Measurements from ENCODE around the gene HNRNPAB.

HNRNPAB gene

GRCh38 chr5:178198706-178199105 is 5.6 kb upstream of the HNRNPAB start:
- Histone ChIP-seq H3K36me3 (ENCODE audit: control insufficient read depth, insufficient read depth, low read length) (no peaks in the 10 kb centered on the region), H3K4ac (ENCODE audit: low read depth, low read length) (no peak overlapping the region), H2BK15ac (replicated peaks; ENCODE audit: low read depth) (no peak overlapping the region), H3K79me2 (ENCODE audit: control insufficient read depth, insufficient read depth, low read length) (no peaks in the 10 kb centered on the region), H3K27me3 (ENCODE audit: insufficient read depth, low read length, poor library complexity) (no peaks in the 10 kb centered on the region), H2BK5ac (ENCODE audit: low read length) (no peak overlapping the region), H4K5ac (ENCODE audit: low read length) (no peak overlapping the region), H3K18ac (ENCODE audit: low read length) (no peak overlapping the region), H3K56ac (ENCODE audit: low read length) (no peak overlapping the region), H3K79me1 (ENCODE audit: low read length) (no peaks in the 10 kb centered on the region), H3K4me3 (ENCODE audit: low read length) (no peak overlapping the region), H4K8ac (ENCODE audit: low read depth, low read length) (no peak overlapping the region), H3K23ac (ENCODE audit: low read length) (no peak overlapping the region), H2AK5ac (ENCODE audit: low read length) (no peak overlapping the region), H3K9ac (ENCODE audit: low read length) (no peak overlapping the region), H3K4me2 (ENCODE audit: low read length) (no peak overlapping the region), H3K4me1 (ENCODE audit: control insufficient read depth, low read depth, low read length) (no peaks in the 10 kb centered on the region), H2BK120ac (ENCODE audit: low read depth, low read length) (no peak overlapping the region), H3K27ac (ENCODE audit: low read depth, low read length) (no peak overlapping the region)
- DNase-seq: no peak
- WGBS (ENCODE audit: extremely low coverage, insufficient coverage, low lambda C conversion rate): no CpG with 5 or more reads among the region's 11 CpGs

- no peak overlapping the region for H3K9ac ChIP-seq (ENCODE audit: low read length)
- no peak overlapping the region for H2BK5ac ChIP-seq (ENCODE audit: low read length)
- no peak for DNase-seq
- H3K4me2 ChIP-seq (ENCODE audit: low read length): no peak overlapping the region
- no peak overlapping the region for H2BK15ac ChIP-seq (replicated peaks; ENCODE audit: low read depth)
- H3K27me3 ChIP-seq (ENCODE audit: insufficient read depth, low read length, poor library complexity): no peaks in the 10 kb centered on the region
- no peak overlapping the region for H2BK120ac ChIP-seq (ENCODE audit: low read depth, low read length)
- no peak overlapping the region for H3K27ac ChIP-seq (ENCODE audit: low read depth, low read length)
- no peak overlapping the region for H2AK5ac ChIP-seq (ENCODE audit: low read length)
- no peak overlapping the region for H3K4ac ChIP-seq (ENCODE audit: low read depth, low read length)
- H4K5ac ChIP-seq (ENCODE audit: low read length): no peak overlapping the region
- WGBS (ENCODE audit: extremely low coverage, insufficient coverage, low lambda C conversion rate): no CpG with 5 or more reads among the region's 12 CpGs
- no peak overlapping the region for H3K4me3 ChIP-seq (ENCODE audit: low read length)
- H3K4me1 ChIP-seq (ENCODE audit: control insufficient read depth, low read depth, low read length): no peaks in the 10 kb centered on the region
- no peak overlapping the region for H4K8ac ChIP-seq (ENCODE audit: low read depth, low read length)
- H3K56ac ChIP-seq (ENCODE audit: low read length): no peak overlapping the region
- peak overlapping the region; percentile 45 for H3K23ac ChIP-seq (ENCODE audit: low read length)
- H3K18ac ChIP-seq (ENCODE audit: low read length): no peak overlapping the region
- H3K79me1 ChIP-seq (ENCODE audit: low read length): no peaks in the 10 kb centered on the region
- no peaks in the 10 kb centered on the region for H3K36me3 ChIP-seq (ENCODE audit: control insufficient read depth, insufficient read depth, low read length)
- peaks cover 7% of the 10 kb centered on the region for H3K79me2 ChIP-seq (ENCODE audit: control insufficient read depth, insufficient read depth, low read length)
Observed at GRCh38 chr5:178199581-178200434, 4.5 kb upstream of the HNRNPAB start.

GRCh38 chr5:178201221-178201926 is 3.0 kb upstream of the HNRNPAB start:
- Histone ChIP-seq H3K18ac (ENCODE audit: low read length) (no peak overlapping the region), H3K36me3 (ENCODE audit: control insufficient read depth, insufficient read depth, low read length) (peaks cover 7% of the 10 kb centered on the region), H3K79me2 (ENCODE audit: control insufficient read depth, insufficient read depth, low read length) (peaks cover 22% of the 10 kb centered on the region), H3K9ac (ENCODE audit: low read length) (no peak overlapping the region), H3K56ac (ENCODE audit: low read length) (no peak overlapping the region), H3K4me2 (ENCODE audit: low read length) (no peak overlapping the region), H2BK5ac (ENCODE audit: low read length) (no peak overlapping the region), H3K27me3 (ENCODE audit: insufficient read depth, low read length, poor library complexity) (no peaks in the 10 kb centered on the region), H3K4me1 (ENCODE audit: control insufficient read depth, low read depth, low read length) (peaks cover 3% of the 10 kb centered on the region), H4K5ac (ENCODE audit: low read length) (no peak overlapping the region), H2BK120ac (ENCODE audit: low read depth, low read length) (no peak overlapping the region), H2BK15ac (replicated peaks; ENCODE audit: low read depth) (no peak overlapping the region), H3K4me3 (ENCODE audit: low read length) (no peak overlapping the region), H3K4ac (ENCODE audit: low read depth, low read length) (no peak overlapping the region), H2AK5ac (ENCODE audit: low read length) (no peak overlapping the region), H3K27ac (ENCODE audit: low read depth, low read length) (no peak overlapping the region), H3K79me1 (ENCODE audit: low read length) (peaks cover 1% of the 10 kb centered on the region), H3K23ac (ENCODE audit: low read length) (no peak overlapping the region), H4K8ac (ENCODE audit: low read depth, low read length) (no peak overlapping the region)
- DNase-seq: no peak
- WGBS (ENCODE audit: extremely low coverage, insufficient coverage, low lambda C conversion rate): no CpG with 5 or more reads among the region's 14 CpGs

GRCh38 chr5:178201927-178202235 is 2.5 kb upstream of the HNRNPAB start:
- Histone ChIP-seq H3K36me3 (ENCODE audit: control insufficient read depth, insufficient read depth, low read length) (peaks cover 11% of the 10 kb centered on the region), H3K56ac (ENCODE audit: low read length) (no peak overlapping the region), H2BK15ac (replicated peaks; ENCODE audit: low read depth) (no peak overlapping the region), H4K8ac (ENCODE audit: low read depth, low read length) (no peak overlapping the region), H3K27me3 (ENCODE audit: insufficient read depth, low read length, poor library complexity) (no peaks in the 10 kb centered on the region), H3K4me3 (ENCODE audit: low read length) (no peak overlapping the region), H2AK5ac (ENCODE audit: low read length) (no peak overlapping the region), H3K4ac (ENCODE audit: low read depth, low read length) (no peak overlapping the region), H3K79me2 (ENCODE audit: control insufficient read depth, insufficient read depth, low read length) (peaks cover 27% of the 10 kb centered on the region), H3K23ac (ENCODE audit: low read length) (no peak overlapping the region), H3K4me2 (ENCODE audit: low read length) (no peak overlapping the region), H3K27ac (ENCODE audit: low read depth, low read length) (no peak overlapping the region), H3K4me1 (ENCODE audit: control insufficient read depth, low read depth, low read length) (peaks cover 5% of the 10 kb centered on the region), H3K18ac (ENCODE audit: low read length) (no peak overlapping the region), H3K79me1 (ENCODE audit: low read length) (peaks cover 3% of the 10 kb centered on the region), H4K5ac (ENCODE audit: low read length) (no peak overlapping the region), H3K9ac (ENCODE audit: low read length) (no peak overlapping the region), H2BK120ac (ENCODE audit: low read depth, low read length) (no peak overlapping the region), H2BK5ac (ENCODE audit: low read length) (no peak overlapping the region)
- no peak for DNase-seq
- no CpG with 5 or more reads among the region's 2 CpGs for WGBS (ENCODE audit: extremely low coverage, insufficient coverage, low lambda C conversion rate)

GRCh38 chr5:178202541-178202940 is 1.8 kb upstream of the HNRNPAB start:
- H3K4me1 ChIP-seq (ENCODE audit: control insufficient read depth, low read depth, low read length): peaks cover 5% of the 10 kb centered on the region
- no peak overlapping the region for H4K8ac ChIP-seq (ENCODE audit: low read depth, low read length)
- no peak overlapping the region for H3K27ac ChIP-seq (ENCODE audit: low read depth, low read length)
- no peak overlapping the region for H3K18ac ChIP-seq (ENCODE audit: low read length)
- no CpG with 5 or more reads among the region's 10 CpGs for WGBS (ENCODE audit: extremely low coverage, insufficient coverage, low lambda C conversion rate)
- H3K27me3 ChIP-seq (ENCODE audit: insufficient read depth, low read length, poor library complexity): no peaks in the 10 kb centered on the region
- H2BK120ac ChIP-seq (ENCODE audit: low read depth, low read length): no peak overlapping the region
- no peak overlapping the region for H3K9ac ChIP-seq (ENCODE audit: low read length)
- no peak overlapping the region for H2BK15ac ChIP-seq (replicated peaks; ENCODE audit: low read depth)
- no peak for DNase-seq
- H3K56ac ChIP-seq (ENCODE audit: low read length): no peak overlapping the region
- peaks cover 16% of the 10 kb centered on the region for H3K36me3 ChIP-seq (ENCODE audit: control insufficient read depth, insufficient read depth, low read length)
- no peak overlapping the region for H3K4me3 ChIP-seq (ENCODE audit: low read length)
- H3K4ac ChIP-seq (ENCODE audit: low read depth, low read length): no peak overlapping the region
- H3K23ac ChIP-seq (ENCODE audit: low read length): no peak overlapping the region
- H3K79me2 ChIP-seq (ENCODE audit: control insufficient read depth, insufficient read depth, low read length): peaks cover 34% of the 10 kb centered on the region
- H4K5ac ChIP-seq (ENCODE audit: low read length): no peak overlapping the region
- H3K79me1 ChIP-seq (ENCODE audit: low read length): peaks cover 3% of the 10 kb centered on the region
- H2AK5ac ChIP-seq (ENCODE audit: low read length): no peak overlapping the region
- H3K4me2 ChIP-seq (ENCODE audit: low read length): no peak overlapping the region
- H2BK5ac ChIP-seq (ENCODE audit: low read length): no peak overlapping the region

Measured in mesendoderm (in vitro differentiated cells).